PFSK-1 (cell line): ENCODE results near the gene AKAP13.

ENCODE experiments used
- POLR2AphosphoS5 ChIP-seq: IDR thresholded peaks from 2 replicates; pipeline ENCODE4 v1.6.1; 2012; ENCODE audit warnings: low read depth, mild to moderate bottlenecking, control low read depth, low read length, moderate library complexity
- REST ChIP-seq, 2 experiments: IDR thresholded peaks; 2 replicates each; pipeline versions ENCODE4 v1.6.1 to v1.8.0; 2011 to 2012; ENCODE audit warnings: low read depth in 2 of 2, low read length in 2 of 2, control low read depth in 1 of 2, inconsistent platforms in 1 of 2, mild to moderate bottlenecking in 1 of 2, moderate library complexity in 1 of 2; ENCODE audit not compliant: insufficient read depth in 1 of 2

- TF ChIP-seq POLR2AphosphoS5 (no peak), REST (IDR thresholded peaks at IDR 0.05; ENCODE audit: insufficient read depth in 1 of 2, low read depth in 2 of 2, low read length in 2 of 2) (no peak)
Measured at GRCh38 chr15:85711580-85712192, 331.3 kb downstream of the AKAP13 start.
